Natural killer cell (primary cell): ENCODE results near the gene HSD11B1. TPM values are rescaled to one million over a fixed set of nuclear protein-coding genes. Genes with fewer than 3 reads are reported as not detected.

Source experiments
- ATAC-seq, 3 donors: fragments of 150-1000 bp in 2 of 3; fragments of 200-7000 bp in 1 of 3; cut with Tn5 transposase; 1 replicate in 1 of 3; 2 replicates in 2 of 3; pipeline ENCODE4 v1.10.0; 2021; ENCODE audit warnings: mild to moderate bottlenecking in 2 of 3, moderate library complexity in 2 of 3
- DNase-seq, 2 donors: peaks; one replicate each; pipeline versions ENCODE4 v3.0.0 to v3.0.0-alpha.2; 2013 to 2021; ENCODE audit warnings: mixed read lengths in 1 of 2
- H3K27ac ChIP-seq: one replicate; pipeline ENCODE4 v1.5.1; 2013; ENCODE audit warnings: mild to moderate bottlenecking, low read length
- H3K27me3 ChIP-seq: one replicate; pipeline ENCODE4 v1.6.1; 2013; ENCODE audit warnings: low read length; ENCODE audit not compliant: control insufficient read depth, insufficient read depth
- H3K36me3 ChIP-seq: one replicate; pipeline ENCODE4 v1.6.1; 2013; ENCODE audit warnings: low read length; ENCODE audit not compliant: control insufficient read depth, insufficient read depth
- H3K4me1 ChIP-seq: one replicate; pipeline ENCODE4 v1.6.1; 2013; ENCODE audit warnings: low read length; ENCODE audit not compliant: control insufficient read depth, insufficient read depth
- H3K4me3 ChIP-seq: one replicate; pipeline ENCODE4 v1.5.1; 2013; ENCODE audit warnings: low read length
- H3K9me3 ChIP-seq: one replicate; pipeline ENCODE4 v1.6.1; 2013; ENCODE audit warnings: low read length; ENCODE audit not compliant: control insufficient read depth, insufficient read depth
- H3K27ac Mint-ChIP-seq, 2 donors: one replicate each; pipeline ENCODE4 v1.8.0; 2022; ENCODE audit warnings: mild to moderate bottlenecking in 2 of 2, mixed read lengths in 2 of 2, moderate library complexity in 1 of 2
- H3K27me3 Mint-ChIP-seq, 2 donors: one replicate each; pipeline ENCODE4 v1.8.0; 2022; ENCODE audit warnings: low read depth in 2 of 2, mixed read lengths in 2 of 2
- H3K36me3 Mint-ChIP-seq: one replicate; pipeline ENCODE4 v1.8.0; 2022; ENCODE audit warnings: mixed read lengths
- H3K4me1 Mint-ChIP-seq, 2 donors: one replicate each; pipeline ENCODE4 v1.8.0; 2022; ENCODE audit warnings: mixed read lengths in 2 of 2
- H3K4me3 Mint-ChIP-seq: one replicate; pipeline ENCODE4 v1.8.0; 2022; ENCODE audit warnings: mild to moderate bottlenecking, moderate library complexity, mixed read lengths
- H3K9me3 Mint-ChIP-seq, 2 donors: one replicate each; pipeline ENCODE4 v1.8.0; 2022; ENCODE audit warnings: mixed read lengths in 2 of 2
- CTCF ChIP-seq: fragments of 200-600 bp; IDR thresholded peaks from one replicate; pipeline ENCODE4 v1.8.0; 2022; ENCODE audit warnings: antibody characterized with exemption
- WGBS: methylation state at CpG from one replicate; pipeline ENCODE4 v1.1.7; 2013; ENCODE audit warnings: missing lambda C conversion rate; ENCODE audit not compliant: insufficient coverage; 5-methylcytosine and 5-hydroxymethylcytosine counted together
- intact Hi-C: fragments of 100-400 bp; cut with micrococcal nuclease; formaldehyde crosslinking; loops from one replicate; pipeline ENCODE4 v1.14.2; 2022
- total RNA-seq, 4 donors: library from RNA; stranded (reverse); fragments of 120-200 nt in 1 of 4; gene quantifications; one replicate each; pipeline versions ENCODE4 v1.2.3 to v1.2.4, GENCODE V29; 2013 to 2022

HSD11B1 gene
- total RNA-seq, 3 donors from 2014 or later (not counting 1 experiment from before 2014, with no cell fraction given), result not detected

GRCh38 chr1:209723265-209723664, 18.6 kb downstream of the HSD11B1 start:
- no peaks in the 10 kb centered on the region for H3K9me3 Mint-ChIP-seq
- no peak overlapping the region for H3K27ac ChIP-seq
- no peak for TF ChIP-seq CTCF
- no peak overlapping the region for H3K27ac Mint-ChIP-seq
- H3K27me3 ChIP-seq, result no peaks in the 10 kb centered on the region
- ATAC-seq, result no peak
- H3K36me3 ChIP-seq, result no peaks in the 10 kb centered on the region
- WGBS, result 93% methylated on average over 3 of the region's 3 CpGs
- intact Hi-C loops, result no loop called here
- no peak overlapping the region for H3K4me3 Mint-ChIP-seq
- no peaks in the 10 kb centered on the region for H3K9me3 ChIP-seq
- H3K4me1 Mint-ChIP-seq, result no peaks in the 10 kb centered on the region
- DNase-seq, result no peak
- H3K4me1 ChIP-seq, result no peaks in the 10 kb centered on the region
- H3K27me3 Mint-ChIP-seq, result peaks cover 0 to 2% of the 10 kb centered on the region in 2 donors
- no peaks in the 10 kb centered on the region for H3K36me3 Mint-ChIP-seq
- no peak overlapping the region for H3K4me3 ChIP-seq

GRCh38 chr1:209723756-209724693, 19.4 kb downstream of the HSD11B1 start:
- no peak overlapping the region for H3K4me3 Mint-ChIP-seq
- Histone ChIP-seq H3K27me3 (no peaks in the 10 kb centered on the region), H3K9me3 (no peaks in the 10 kb centered on the region), H3K4me3 (no peak overlapping the region), H3K36me3 (no peaks in the 10 kb centered on the region), H3K4me1 (no peaks in the 10 kb centered on the region), H3K27ac (no peak overlapping the region)
- no peak for TF ChIP-seq CTCF
- no peak overlapping the region for H3K27ac Mint-ChIP-seq
- intact Hi-C loops, result no loop called here
- WGBS, result 61% methylated on average over 3 of the region's 3 CpGs
- DNase-seq (peak in 1 of 2 donors; percentile 45), ATAC-seq (no peak)
- peaks cover 0 to 2% of the 10 kb centered on the region in 2 donors for H3K27me3 Mint-ChIP-seq
- H3K36me3 Mint-ChIP-seq, result no peaks in the 10 kb centered on the region
- H3K4me1 Mint-ChIP-seq, result no peaks in the 10 kb centered on the region
- H3K9me3 Mint-ChIP-seq, result no peaks in the 10 kb centered on the region

- H3K27ac Mint-ChIP-seq, result no peak overlapping the region
- intact Hi-C loops, result no loop called here
- no peaks in the 10 kb centered on the region for H3K27me3 Mint-ChIP-seq
- no peaks in the 10 kb centered on the region for H3K36me3 ChIP-seq
- ATAC-seq (no peak), DNase-seq (no peak)
- WGBS, result 92% methylated on average over 1 of the region's 2 CpGs
- H3K27ac ChIP-seq, result no peak overlapping the region
- no peak for TF ChIP-seq CTCF
- H3K4me1 Mint-ChIP-seq, result no peaks in the 10 kb centered on the region
- H3K4me3 ChIP-seq, result no peak overlapping the region
- H3K9me3 ChIP-seq, result no peaks in the 10 kb centered on the region
- H3K4me1 ChIP-seq, result no peaks in the 10 kb centered on the region
- no peak overlapping the region for H3K4me3 Mint-ChIP-seq
- H3K27me3 ChIP-seq, result no peaks in the 10 kb centered on the region
- no peaks in the 10 kb centered on the region for H3K36me3 Mint-ChIP-seq
- no peaks in the 10 kb centered on the region for H3K9me3 Mint-ChIP-seq
Measured at GRCh38 chr1:209727286-209727685, 22.6 kb downstream of the HSD11B1 start.
